Activated CD4-positive, alpha-beta T cell treated with anti-CD3 and anti-CD28 coated beads, Interleukin-2, Interleukin-6, amounts not matched to agents 100 ng/mL and 50 ng/mL, durations not matched to agents 16 hours and 8 hours (primary cell): Measurements from ENCODE around the gene LRRC8A.

Source experiments
- DNase-seq: peaks from one replicate; pipeline ENCODE4 v3.0.0-alpha.2; 2020

Gene LRRC8A

DNA sequence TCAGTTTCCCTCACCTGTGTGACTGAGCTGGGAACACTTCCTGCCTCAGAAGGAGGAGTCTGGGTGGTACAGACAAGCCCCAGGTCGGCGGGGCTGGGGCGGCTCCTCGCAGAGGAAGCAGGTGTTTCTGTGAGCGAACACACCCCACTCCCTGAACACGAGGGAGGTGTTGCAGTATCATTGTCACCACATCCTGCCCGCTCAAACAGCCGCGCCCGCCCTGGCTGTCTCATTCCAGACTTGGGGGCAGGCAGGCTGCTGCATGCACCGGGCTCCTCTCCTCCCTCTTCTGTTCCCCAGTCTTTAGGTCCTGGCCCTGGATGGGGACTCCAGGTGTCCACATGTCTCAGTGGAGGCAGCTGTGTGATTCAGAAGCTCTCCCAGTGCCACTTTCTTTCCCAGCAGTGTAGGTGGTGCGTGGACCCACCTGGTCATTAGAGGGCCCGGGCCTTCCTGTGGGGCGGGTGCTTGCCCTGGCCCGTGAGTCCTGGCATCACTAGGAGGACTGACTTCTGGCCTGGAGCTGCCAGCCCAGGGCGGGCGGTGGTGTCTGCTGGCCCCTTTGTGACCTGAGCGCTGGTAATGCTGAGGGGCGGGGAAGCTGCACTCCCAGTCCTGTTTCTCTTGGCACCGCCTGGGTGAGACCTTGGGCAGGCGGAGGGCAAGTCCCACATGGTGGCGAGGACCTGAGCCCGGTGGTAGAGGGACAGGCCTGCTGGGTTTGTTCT lies 20.6 kb downstream of the LRRC8A start:
- peak; percentile 93 for DNase-seq

DNA sequence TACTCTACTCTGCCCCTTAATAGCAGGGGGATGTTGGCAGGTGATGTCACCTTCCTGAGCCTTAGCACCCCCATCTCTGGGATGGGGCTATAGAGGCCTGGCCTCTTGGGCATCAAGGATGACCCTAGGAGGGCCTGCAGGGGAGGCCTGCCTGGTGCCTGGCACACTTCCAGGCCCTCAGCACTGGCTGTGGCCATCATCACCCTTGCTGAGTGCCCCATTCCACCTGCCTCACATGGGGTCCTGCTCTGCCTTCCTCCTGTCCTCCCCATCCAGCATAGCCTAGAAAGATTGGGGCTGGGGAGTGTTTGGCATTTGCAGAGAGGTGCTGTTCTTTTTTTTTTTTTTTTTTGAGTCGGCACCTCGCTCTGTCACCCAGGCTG lies 21.1 kb downstream of the LRRC8A start:
- no peak for DNase-seq

DNA sequence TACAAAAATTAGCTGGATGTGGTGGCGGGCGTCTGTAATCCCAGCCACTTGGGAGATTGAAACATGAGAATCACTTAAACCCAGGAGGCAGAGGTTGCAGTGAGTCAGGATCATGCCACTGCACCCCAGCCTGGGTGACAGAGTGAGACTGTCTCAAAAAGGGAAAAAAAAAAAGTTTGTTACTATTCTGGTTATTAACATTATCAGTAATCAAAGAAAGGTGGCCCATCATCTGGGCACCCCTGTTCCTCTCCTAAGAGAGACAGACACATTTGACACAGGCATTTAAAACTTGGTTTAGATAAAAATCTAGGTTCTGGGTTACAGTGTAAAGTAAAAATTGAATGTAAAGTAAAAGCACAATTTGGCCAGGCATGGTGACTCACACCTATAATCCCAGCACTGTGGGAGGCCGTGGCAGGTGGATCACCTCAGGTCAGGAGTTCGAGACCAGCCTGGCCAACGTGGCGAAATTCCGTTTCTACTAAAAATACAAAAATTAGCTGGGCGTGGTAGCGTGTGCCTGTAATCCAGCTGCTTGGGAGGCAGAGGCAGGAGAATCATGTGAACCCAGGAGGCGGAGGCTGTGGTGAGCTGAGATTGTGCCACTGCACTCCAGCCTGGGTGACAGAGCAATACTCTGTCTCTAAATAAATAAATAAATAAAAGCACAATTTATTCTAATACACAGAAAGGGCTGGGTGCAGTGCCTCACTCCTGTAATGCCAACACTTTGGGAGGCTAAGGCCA lies 22.1 kb downstream of the LRRC8A start:
- DNase-seq: no peak

DNA sequence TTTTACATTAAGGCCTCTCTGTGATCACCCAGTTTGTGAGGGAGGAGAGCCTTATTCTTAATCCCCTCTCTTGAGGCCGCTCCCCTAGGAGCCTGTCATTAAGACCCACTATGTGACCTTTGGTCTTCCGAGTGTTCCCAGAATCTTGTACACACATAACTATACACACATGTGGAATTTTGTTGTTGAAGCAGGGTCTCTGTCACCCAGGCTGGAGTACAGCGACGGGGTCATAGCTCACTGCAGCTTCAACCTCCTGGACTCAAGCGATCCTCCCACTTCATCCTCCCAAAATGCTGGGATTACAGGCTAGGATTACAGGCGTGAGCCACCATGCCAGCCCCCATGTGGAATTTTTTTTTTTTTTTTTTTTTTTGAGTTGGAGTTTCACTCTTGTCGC lies 24.0 kb downstream of the LRRC8A start:
- no peak for DNase-seq

DNA sequence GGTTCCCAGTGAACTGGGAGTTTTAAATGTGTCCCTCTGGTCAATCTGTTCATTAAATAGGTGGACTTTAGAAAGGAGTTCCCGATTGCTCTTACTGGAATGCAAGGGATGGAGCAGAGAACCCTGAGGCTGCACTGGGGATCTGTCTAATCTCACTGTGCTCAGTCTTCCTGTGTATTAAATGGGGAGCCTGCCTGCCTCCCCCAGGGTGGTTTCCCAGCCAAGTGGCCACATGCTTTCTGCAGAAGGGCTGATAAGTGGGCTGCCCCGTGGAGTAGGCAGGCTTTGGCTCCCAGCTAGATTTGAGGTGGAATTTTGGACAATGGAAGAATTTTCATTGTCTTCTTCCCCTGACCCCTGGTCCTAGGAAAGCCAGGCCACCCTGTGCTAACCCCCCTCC lies 24.8 kb downstream of the LRRC8A start:
- no peak for DNase-seq

DNA sequence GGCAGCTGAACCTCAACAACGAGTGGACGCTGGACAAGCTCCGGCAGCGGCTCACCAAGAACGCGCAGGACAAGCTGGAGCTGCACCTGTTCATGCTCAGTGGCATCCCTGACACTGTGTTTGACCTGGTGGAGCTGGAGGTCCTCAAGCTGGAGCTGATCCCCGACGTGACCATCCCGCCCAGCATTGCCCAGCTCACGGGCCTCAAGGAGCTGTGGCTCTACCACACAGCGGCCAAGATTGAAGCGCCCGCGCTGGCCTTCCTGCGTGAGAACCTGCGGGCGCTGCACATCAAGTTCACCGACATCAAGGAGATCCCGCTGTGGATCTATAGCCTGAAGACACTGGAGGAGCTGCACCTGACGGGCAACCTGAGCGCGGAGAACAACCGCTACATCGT lies 26.4 kb downstream of the LRRC8A start:
- no peak for DNase-seq

DNA sequence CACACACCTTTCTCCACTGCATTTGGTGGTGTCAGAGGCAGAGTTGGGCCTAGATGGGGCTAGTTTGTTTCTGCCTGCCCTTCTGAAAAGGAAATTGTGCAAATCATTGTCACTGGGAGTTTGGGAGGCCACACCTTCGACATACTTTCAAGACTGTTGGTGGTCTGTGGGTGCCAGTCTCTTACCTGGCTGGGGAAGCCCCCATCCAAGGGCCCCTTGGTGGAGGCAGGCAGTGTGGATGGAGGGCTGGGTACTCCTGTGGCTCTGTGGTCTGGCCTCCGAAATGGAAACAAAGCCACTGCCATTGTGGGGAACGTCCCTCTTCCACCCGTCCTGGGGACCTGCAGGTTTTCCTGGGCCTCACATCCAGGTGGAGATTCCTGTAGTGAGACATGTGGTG lies 27.9 kb downstream of the LRRC8A start:
- no peak for DNase-seq

DNA sequence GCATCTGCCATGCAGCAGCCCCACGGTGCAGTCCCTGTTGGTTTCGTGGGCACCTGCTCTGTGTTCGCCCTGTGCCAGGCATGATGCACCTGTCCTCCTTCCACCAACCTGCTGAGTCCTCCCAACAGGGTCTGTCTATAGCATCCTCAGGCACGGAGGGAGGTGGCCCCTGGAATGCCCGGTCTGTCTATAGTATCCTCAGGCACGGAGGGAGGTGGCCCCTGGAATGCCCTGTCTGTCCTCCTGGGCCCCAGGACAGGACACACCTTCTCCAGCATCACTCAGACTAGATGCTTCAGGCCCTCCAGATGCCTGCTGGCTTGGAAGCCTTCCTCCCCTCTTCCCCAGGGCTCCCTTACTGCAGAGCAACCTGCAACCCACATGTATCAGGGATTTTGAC lies 29.0 kb downstream of the LRRC8A start:
- DNase-seq: no peak

DNA sequence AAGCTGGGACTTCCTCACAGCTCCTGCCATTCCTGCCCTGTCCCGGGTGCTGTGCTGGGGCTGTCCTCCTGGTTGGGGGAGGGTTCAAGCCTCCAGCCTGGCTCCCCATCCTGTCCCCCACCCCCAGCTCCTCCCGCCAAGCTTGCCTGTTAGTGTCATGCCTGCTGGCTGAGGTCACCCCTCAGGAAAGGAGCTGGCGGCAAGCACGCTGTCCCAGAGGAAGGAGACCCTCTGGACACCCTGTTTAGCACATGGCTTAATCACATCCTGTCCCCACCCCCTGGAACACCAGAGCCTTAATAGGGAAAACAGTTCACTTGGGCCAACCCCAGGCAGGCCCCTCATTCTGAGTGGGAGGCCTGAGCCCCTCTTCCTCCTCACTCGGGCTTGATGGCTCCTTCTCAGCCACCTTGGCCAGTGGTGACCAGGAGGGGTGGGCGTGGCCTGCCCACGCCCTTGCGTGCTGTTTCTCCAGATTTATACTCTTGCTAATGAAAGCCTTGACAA lies 29.6 kb downstream of the LRRC8A start:
- DNase-seq: no peak

DNA sequence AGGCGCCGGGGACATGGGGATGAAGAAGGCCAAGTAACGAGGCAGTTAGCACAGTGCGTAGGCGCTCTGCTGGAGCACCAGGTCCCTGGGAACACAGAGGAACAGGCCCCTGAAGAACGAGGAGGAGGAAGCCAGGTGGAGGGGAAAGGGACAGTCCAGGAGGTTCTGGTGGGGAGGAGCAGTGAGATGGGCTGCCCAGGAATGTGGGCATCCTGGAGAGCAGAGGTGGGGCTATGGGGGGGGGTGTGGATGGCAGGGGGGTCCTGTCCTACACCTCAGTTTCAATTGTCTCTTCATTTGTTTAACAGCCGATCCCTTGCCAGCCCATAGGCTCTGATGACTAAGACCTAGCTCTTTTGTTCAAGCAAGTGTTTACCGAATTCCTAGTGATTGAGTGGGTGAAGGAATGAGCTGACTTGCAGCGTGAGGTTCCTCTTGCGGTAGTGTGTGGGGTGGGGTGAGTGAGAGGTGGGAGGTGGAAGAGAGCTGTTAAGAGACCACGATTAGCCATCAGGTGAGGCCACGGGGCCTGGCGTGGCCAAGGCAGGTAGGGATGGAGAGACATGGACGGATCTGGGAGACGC lies 30.4 kb downstream of the LRRC8A start:
- DNase-seq: no peak

DNA sequence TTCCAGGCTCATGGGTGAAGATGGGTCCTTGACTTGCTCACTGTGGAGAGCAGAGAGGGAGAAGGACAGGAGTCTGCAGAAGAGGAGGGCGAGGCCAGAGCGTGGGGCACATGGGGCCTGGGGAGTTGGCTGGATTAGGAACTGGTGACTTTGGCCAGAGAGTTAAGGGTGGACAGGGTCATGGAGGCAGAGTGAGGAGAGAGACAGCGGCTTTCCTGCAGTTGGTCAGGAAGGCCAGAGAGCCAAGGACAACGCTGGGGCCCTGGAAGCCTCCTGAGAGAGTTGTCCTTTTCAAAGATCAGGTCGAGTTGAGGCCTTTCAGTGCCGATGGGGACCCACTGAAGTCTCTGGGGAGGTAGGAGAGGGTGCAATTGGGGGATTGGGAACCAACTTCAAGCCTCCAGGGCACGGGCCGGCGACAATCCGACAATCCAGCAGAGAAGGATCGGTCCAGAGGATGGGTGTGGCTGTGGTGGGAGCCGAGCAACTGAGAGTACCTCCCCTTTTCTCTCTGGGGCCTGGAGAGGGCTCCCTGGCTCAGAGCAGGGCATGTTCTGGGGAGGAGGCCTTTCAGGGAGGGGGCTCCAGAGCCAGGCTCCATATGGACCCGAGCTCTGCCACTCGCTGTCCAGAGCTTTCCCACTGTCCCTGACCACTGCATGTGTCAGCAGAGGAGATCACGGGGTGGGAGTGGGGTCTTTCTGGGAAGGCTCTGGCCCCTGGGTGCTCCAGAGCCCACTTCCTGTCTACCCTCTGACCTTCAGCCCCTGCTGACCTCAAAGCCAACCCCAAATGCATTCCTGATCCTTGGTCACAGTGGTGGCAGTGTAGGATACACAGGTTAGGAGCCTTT lies 31.3 kb downstream of the LRRC8A start:
- no peak for DNase-seq

DNA sequence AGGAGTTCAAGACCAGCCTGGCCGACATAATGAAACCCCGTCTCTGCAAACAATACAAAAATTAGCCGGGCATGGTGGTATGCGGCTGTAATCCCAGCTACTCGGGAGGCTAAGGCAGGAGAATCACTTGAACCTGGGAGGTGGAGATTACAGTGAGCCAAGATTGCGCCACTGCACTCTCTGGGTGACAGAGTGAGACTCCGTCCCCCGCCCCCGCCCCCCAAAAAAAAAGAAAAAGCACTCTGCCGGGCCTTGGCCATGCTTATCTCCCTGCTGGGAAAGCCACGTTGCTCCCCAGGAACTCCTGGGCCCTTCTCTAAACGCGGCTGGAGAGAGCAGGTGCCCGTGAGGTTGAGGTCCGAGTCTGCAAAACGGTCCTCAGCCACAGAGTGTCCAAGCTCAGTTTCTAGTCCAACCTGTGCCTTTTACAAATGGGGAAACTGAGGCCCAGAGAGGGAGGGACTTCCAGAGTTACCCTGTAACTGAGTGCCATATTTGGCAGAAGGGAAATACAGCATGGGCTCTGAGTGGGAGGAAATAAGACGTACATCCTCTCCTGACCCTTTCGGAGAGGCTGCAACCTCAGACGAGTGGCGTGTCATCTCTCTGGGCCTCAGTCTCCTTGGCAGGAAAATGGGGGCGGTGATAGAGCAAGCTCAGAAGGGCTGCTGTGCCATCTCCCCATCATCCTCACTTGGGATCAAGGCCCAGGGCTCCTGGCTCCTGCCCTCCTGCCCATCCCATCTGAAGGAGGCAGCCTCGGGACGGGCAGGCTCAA lies 32.3 kb downstream of the LRRC8A start:
- no peak for DNase-seq

DNA sequence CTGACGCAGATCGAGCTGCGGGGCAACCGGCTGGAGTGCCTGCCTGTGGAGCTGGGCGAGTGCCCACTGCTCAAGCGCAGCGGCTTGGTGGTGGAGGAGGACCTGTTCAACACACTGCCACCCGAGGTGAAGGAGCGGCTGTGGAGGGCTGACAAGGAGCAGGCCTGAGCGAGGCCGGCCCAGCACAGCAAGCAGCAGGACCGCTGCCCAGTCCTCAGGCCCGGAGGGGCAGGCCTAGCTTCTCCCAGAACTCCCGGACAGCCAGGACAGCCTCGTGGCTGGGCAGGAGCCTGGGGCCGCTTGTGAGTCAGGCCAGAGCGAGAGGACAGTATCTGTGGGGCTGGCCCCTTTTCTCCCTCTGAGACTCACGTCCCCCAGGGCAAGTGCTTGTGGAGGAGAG lies 34.3 kb downstream of the LRRC8A start:
- DNase-seq: no peak

DNA sequence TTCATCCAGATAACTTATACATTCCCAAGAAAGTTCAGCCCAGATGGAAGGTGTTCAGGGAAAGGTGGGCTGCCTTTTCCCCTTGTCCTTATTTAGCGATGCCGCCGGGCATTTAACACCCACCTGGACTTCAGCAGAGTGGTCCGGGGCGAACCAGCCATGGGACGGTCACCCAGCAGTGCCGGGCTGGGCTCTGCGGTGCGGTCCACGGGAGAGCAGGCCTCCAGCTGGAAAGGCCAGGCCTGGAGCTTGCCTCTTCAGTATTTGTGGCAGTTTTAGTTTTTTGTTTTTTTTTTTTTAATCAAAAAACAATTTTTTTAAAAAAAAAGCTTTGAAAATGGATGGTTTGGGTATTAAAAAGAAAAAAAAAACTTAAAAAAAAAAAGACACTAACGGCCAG lies 34.8 kb downstream of the LRRC8A start:
- no peak for DNase-seq

DNA sequence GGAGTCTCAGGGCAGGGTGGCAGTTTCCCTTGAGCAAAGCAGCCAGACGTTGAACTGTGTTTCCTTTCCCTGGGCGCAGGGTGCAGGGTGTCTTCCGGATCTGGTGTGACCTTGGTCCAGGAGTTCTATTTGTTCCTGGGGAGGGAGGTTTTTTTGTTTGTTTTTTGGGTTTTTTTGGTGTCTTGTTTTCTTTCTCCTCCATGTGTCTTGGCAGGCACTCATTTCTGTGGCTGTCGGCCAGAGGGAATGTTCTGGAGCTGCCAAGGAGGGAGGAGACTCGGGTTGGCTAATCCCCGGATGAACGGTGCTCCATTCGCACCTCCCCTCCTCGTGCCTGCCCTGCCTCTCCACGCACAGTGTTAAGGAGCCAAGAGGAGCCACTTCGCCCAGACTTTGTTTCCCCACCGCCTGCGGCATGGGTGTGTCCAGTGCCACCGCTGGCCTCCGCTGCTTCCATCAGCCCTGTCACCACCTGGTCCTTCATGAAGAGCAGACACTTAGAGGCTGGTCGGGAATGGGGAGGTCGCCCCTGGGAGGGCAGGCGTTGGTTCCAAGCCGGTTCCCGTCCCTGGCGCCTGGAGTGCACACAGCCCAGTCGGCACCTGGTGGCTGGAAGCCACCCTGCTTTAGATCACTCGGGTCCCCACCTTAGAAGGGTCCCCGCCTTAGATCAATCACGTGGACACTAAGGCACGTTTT lies 35.4 kb downstream of the LRRC8A start:
- DNase-seq: no peak

DNA sequence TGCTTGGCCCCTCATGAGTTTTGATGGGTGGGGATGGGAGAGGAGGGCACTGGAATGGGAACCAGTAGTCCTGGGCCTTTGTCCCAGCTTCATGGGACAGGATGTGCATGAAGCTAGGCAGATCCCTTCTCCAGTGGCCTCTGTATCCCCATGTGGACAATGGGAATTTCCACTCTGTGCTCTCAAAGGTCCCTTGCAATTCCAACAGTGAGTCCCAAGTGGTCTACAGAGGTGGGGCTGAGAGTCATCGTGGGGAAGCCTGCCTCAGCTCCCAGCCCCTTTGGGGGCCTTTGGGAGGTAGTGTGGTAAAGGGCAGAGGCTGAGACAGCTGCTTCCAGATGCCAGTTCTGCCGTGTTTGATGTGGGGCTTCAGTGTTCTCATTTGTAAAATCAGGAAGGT lies 37.0 kb downstream of the LRRC8A start:
- no peak for DNase-seq

DNA sequence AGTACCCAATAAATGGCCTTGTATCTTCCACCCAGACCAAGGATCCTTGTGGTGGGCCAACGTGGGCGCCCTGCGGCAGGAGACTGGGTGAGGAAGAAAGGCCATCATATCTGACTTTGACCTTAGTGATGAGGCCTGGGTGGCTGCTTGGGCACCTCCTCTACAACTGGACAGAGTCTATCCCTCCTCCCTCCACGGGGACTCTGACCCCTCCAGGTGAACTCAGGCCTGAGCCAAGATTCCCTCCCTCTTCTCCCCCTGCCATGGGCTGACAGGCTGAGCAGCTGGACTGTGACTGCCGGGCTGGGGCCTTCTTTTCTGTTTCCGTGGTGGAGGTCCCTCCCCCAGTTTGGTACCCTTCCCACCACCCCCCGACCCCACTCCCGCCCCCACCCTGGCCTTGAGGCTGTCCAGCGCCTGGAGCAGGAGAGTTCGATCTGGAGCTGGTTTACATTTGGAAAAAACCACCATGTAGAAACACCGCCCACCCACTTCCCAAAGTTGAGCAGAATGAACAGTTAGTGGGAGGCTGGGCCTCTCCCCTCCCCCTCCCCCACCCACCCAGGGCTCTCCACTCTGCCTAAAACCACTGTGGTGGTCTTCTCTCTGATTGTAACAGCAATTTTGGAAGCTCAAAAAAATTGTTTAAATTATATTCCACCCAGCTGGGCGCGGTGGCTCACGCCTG lies 37.6 kb downstream of the LRRC8A start:
- DNase-seq: no peak

DNA sequence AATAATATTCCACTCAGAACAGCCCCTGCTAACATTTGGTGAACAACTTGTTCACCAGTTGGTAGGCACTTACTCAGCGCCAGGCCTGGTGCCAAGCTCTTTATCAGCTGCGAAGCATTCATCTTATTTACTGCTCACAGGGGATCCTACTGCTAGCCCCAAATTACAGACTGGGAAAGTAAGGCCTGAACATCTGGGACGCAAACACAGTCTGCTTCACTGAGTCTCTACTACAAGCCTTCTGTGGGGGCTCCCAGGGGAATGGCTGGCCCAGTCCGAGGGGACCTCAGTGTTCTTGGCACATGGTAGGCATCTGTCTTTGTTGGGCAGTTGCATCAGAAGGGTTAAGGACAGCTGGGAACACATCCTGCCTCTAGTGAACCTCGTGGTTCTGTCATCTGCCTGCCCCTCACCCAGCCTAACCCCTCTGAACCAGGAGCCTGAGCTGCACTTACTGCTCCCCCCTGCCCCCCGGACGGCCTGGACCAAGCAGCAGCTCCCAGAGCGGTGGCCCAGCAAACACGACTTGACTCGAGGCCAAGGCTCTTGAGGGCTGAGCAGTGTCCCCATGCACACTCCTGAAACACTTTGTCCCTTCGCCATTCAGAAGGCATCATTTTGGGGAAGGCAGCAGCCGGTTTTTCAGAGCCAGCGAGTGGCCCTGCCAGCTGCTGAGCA lies 38.6 kb downstream of the LRRC8A start, which contains the start of gene PHYHD1:
TSS of gene PHYHD1 (plus strand) at position 602 of the 678 bp plus-strand sequence. CDS start 1,342 bp downstream, outside the sequence.
- no peak for DNase-seq

DNA sequence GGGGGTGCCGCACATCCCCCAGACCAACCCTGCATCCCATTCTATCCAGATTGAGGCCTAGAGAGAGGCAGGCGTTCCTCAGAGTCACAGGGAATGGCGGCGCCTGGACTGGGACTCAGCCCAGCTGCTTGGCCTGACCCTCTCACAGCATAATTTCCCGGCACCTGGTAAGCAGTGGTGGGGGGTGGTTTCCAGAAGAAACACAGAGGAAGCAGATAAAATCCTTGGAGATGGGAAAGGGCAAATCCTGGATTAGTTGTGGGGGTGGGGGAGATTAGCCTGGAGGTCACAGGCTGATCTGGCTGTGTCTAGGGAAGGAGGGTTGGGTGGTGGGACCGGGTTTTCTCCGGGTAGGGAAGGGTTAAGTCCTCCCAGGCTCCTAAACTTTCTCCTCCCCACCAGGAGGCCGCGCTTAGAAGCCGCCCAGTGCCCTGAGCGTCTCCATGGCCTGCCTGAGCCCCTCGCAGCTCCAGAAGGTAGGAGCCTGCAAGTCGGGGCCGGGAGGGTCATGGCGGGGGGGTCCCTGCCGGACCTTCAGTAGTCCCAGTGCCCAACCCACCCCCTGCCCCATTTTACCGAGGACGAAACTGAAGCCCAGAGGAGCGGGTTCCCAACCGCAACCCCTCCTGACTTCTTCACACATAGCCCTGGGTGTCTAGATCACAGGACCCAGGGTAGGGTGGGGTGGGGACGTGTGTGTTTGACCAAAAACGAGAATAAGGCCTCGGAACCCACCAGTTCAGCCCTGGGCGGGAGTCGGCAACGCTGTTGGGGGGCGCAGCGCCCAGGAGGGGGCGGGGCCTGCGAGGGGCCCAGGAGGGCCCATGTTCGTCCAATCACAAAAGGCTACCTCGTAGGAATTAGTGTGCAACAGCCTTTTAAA lies 40.2 kb downstream of the LRRC8A start:
- no peak for DNase-seq
